ENCODE measurements around the gene HS3ST5.

DNA sequence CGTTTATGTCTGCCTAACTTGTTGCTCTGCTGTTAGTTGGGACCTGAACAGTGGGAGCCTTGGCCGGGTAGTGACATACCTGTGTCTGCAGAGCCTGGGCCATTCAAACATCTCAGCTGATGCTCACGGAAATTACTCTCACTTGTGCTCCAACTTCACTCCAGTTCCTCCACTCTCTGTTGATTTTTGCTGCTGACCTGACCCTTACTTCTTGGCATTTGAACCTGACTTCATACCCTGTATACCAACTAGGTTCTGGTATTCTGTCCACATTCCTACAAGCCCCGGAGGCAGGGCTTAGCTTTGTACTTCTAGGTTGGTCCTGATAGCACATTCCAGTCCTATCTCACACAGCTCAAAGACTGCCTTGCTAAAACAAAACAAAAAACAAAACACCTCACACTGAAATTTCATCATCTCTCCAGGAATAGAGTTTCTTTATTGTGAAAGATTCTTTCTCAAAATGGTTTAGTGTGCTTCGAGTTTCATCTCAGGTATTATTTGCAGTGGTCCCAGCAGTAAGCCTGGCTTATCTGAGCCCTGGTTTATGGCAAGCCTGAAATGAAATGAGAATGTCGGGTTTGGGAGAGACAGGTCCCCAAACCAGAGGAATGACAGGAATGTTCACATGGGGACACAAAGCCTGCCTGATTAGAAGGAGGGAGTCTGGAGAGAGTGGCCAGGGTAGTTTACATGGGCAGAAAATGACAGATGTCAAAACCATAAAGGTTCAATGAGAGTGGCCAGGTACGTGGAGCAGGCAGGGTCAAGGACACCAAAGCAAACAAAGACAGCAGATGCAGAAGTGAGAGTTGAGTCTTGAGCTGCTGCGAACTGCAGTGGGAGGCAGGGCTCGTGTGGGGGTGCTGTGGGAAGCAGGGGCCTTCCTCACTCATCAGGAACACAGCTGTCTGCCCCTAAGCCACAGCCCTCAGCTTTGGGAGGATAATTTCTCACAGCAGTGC, 197.7 kb downstream of the HS3ST5 start:
- TF ChIP-seq EZH2phosphoT487 (IDR thresholded peaks at IDR 0.05; ENCODE audit: insufficient read depth, low read depth) = no peak
- TF ChIP-seq EZH2 (IDR thresholded peaks at IDR 0.05; ENCODE audit: insufficient read depth, poor library complexity, severe bottlenecking) = no peak

Data from GM23248 (cell line).